K562 (cell line): Measurements from ENCODE around the gene GIGYF1. TPM values are rescaled to one million over a fixed set of nuclear protein-coding genes. Genes with fewer than 3 reads are reported as not detected.

Experiments
- BRD9 ChIP-seq: fragments of 450-650 bp; IDR thresholded peaks from 2 replicates; pipeline ENCODE4 v1.6.1; 2018; ENCODE audit warnings: low read depth; ENCODE audit not compliant: partially characterized antibody
- FOXM1 ChIP-seq, 2 experiments: fragments of 450-650 bp in 1 of 2; sonication (generic) in 1 of 2; formaldehyde crosslinking in 1 of 2; IDR thresholded peaks; 2 replicates each; pipeline versions ENCODE4 v1.6.1 to v1.9.0; 2017 to 2022; ENCODE audit warnings: low read depth in 2 of 2, mild to moderate bottlenecking in 2 of 2, missing genetic modification reagents in 1 of 2, moderate library complexity in 1 of 2
- SOX6 ChIP-seq: fragments of 450-650 bp; IDR thresholded peaks from 2 replicates; pipeline ENCODE4 v1.6.1; 2014; ENCODE audit warnings: mild to moderate bottlenecking
- TBP ChIP-seq: optimal IDR thresholded peaks from 2 replicates; pipeline ENCODE3; 2011; ENCODE audit warnings: low read depth, low read length, improper control_type of control experiment
- polyA plus RNA-seq, 8 experiments: library from polyadenylated mRNA; depleted of rRNA in 4 of 8; stranded (reverse) in 5 of 8; unstranded in 3 of 8; fragments of >200 nt; fragmentation: Nextera tagmentation in 2 of 8; fragmentation: Illumina TruSeq in 1 of 8; extraction: Ambion mirVana in 2 of 8; extraction: Trizol in 1 of 8; gene quantifications; 2 replicates each; pipeline versions ENCODE4 v1.2.1 to v1.2.3, GENCODE V29; 2011 to 2014; ENCODE audit warnings: inconsistent platforms in 1 of 8, missing spikeins in 1 of 8
- total RNA-seq, 7 experiments: library from RNA; depleted of rRNA in 6 of 7; stranded (reverse); fragments of >200 nt in 6 of 7; fragmentation: Illumina TruSeq in 2 of 7; extraction: Trizol in 2 of 7; gene quantifications; 2 replicates each; pipeline versions ENCODE4 v1.2.1 to v1.2.3, GENCODE V29; 2011 to 2021; ENCODE audit warnings: low replicate concordance in 1 of 7
- TF ChIP-seq, protein P1 (sequence below), 2 experiments: fragments of 450-650 bp in 1 of 2; sonication (generic) in 1 of 2; formaldehyde crosslinking in 1 of 2; IDR thresholded peaks in 1 of 2; conservative IDR thresholded peaks in 1 of 2; 2 replicates each; pipeline versions ENCODE4 v1.6.1 to v1.8.1; 2016 to 2023; ENCODE audit warnings: mild to moderate bottlenecking in 2 of 2, moderate library complexity in 2 of 2, inconsistent platforms in 1 of 2, missing genetic modification reagents in 1 of 2
- TF ChIP-seq, protein P2 (sequence below): fragments of 250-450 bp; sonication (Bioruptor Pico); IDR thresholded peaks from 2 replicates; pipeline ENCODE4 v1.5.0; 2020; ENCODE audit warnings: mild to moderate bottlenecking, borderline replicate concordance
- TF ChIP-seq, protein P3 (sequence below): sonication (generic); formaldehyde crosslinking; IDR thresholded peaks from 2 replicates; pipeline ENCODE4 v1.8.0; 2022; ENCODE audit warnings: missing genetic modification reagents, mild to moderate bottlenecking, borderline replicate concordance
- TF ChIP-seq, protein P4 (sequence below): sonication (generic); formaldehyde crosslinking; IDR thresholded peaks from 2 replicates; pipeline ENCODE4 v1.8.0; 2022; ENCODE audit warnings: mild to moderate bottlenecking, missing genetic modification reagents, borderline replicate concordance
- TF ChIP-seq, protein P5 (sequence below), 2 experiments: fragments of 450-650 bp; IDR thresholded peaks; 2 replicates each; pipeline ENCODE4 v1.6.1; 2016; ENCODE audit warnings: mild to moderate bottlenecking in 2 of 2, borderline replicate concordance in 1 of 2, low read depth in 1 of 2, moderate library complexity in 1 of 2

The GIGYF1 gene
- total and polyA plus RNA-seq, 9 of the 15 experiments (the other 6 are each of a cell fraction or from before 2014, with no cell fraction given) = 0.56 to 76.2 (median 16.8) TPM

DNA sequence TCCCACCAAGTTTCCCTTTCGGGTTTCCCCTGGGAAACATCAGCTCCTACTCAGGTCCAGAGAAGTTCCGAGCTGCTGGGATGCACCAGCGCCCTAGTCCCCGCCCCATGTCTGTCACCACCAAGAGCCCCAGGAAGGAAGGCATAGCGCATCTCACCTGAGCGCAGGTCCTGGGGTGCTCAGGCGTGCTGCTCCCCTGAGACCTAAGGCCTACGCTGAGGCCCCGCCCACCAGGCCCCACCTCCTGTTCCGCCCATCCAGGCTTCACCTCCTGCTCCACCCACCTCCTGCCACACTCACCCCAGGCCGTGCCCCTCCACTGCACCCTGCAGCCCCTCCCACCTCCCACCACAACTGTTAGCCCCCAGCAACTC, 51.5 kb downstream of the GIGYF1 start (continued):
- TF ChIP-seq, protein P1, sequence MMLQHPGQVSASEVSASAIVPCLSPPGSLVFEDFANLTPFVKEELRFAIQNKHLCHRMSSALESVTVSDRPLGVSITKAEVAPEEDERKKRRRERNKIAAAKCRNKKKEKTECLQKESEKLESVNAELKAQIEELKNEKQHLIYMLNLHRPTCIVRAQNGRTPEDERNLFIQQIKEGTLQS (IDR thresholded peaks at IDR 0.05) = no peak
- TF ChIP-seq, protein P1 (CRISPR knock-in tag; conservative IDR thresholded peaks at IDR 0.05) = no peak
- TF ChIP-seq, protein P2, sequence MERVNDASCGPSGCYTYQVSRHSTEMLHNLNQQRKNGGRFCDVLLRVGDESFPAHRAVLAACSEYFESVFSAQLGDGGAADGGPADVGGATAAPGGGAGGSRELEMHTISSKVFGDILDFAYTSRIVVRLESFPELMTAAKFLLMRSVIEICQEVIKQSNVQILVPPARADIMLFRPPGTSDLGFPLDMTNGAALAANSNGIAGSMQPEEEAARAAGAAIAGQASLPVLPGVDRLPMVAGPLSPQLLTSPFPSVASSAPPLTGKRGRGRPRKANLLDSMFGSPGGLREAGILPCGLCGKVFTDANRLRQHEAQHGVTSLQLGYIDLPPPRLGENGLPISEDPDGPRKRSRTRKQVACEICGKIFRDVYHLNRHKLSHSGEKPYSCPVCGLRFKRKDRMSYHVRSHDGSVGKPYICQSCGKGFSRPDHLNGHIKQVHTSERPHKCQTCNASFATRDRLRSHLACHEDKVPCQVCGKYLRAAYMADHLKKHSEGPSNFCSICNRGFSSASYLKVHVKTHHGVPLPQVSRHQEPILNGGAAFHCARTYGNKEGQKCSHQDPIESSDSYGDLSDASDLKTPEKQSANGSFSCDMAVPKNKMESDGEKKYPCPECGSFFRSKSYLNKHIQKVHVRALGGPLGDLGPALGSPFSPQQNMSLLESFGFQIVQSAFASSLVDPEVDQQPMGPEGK (CRISPR knock-in tag) = no peak
- no peak for TF ChIP-seq FOXM1 (IDR thresholded peaks at IDR 0.05; ENCODE audit: low read depth)
- TF ChIP-seq FOXM1 (CRISPR knock-in tag; IDR thresholded peaks at IDR 0.05; ENCODE audit: low read depth) = no peak
- no peak for TF ChIP-seq BRD9
- TF ChIP-seq, protein P3, sequence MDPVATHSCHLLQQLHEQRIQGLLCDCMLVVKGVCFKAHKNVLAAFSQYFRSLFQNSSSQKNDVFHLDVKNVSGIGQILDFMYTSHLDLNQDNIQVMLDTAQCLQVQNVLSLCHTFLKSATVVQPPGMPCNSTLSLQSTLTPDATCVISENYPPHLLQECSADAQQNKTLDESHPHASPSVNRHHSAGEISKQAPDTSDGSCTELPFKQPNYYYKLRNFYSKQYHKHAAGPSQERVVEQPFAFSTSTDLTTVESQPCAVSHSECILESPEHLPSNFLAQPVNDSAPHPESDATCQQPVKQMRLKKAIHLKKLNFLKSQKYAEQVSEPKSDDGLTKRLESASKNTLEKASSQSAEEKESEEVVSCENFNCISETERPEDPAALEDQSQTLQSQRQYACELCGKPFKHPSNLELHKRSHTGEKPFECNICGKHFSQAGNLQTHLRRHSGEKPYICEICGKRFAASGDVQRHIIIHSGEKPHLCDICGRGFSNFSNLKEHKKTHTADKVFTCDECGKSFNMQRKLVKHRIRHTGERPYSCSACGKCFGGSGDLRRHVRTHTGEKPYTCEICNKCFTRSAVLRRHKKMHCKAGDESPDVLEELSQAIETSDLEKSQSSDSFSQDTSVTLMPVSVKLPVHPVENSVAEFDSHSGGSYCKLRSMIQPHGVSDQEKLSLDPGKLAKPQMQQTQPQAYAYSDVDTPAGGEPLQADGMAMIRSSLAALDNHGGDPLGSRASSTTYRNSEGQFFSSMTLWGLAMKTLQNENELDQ (CRISPR knock-in tag) = no peak
- TF ChIP-seq SOX6 = no peak
- TF ChIP-seq, protein P4, sequence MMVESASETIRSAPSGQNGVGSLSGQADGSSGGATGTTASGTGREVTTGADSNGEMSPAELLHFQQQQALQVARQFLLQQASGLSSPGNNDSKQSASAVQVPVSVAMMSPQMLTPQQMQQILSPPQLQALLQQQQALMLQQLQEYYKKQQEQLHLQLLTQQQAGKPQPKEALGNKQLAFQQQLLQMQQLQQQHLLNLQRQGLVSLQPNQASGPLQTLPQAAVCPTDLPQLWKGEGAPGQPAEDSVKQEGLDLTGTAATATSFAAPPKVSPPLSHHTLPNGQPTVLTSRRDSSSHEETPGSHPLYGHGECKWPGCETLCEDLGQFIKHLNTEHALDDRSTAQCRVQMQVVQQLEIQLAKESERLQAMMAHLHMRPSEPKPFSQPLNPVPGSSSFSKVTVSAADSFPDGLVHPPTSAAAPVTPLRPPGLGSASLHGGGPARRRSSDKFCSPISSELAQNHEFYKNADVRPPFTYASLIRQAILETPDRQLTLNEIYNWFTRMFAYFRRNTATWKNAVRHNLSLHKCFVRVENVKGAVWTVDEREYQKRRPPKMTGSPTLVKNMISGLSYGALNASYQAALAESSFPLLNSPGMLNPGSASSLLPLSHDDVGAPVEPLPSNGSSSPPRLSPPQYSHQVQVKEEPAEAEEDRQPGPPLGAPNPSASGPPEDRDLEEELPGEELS (CRISPR knock-in tag) = no peak
- TF ChIP-seq TBP = no peak
- TF ChIP-seq, protein P5, sequence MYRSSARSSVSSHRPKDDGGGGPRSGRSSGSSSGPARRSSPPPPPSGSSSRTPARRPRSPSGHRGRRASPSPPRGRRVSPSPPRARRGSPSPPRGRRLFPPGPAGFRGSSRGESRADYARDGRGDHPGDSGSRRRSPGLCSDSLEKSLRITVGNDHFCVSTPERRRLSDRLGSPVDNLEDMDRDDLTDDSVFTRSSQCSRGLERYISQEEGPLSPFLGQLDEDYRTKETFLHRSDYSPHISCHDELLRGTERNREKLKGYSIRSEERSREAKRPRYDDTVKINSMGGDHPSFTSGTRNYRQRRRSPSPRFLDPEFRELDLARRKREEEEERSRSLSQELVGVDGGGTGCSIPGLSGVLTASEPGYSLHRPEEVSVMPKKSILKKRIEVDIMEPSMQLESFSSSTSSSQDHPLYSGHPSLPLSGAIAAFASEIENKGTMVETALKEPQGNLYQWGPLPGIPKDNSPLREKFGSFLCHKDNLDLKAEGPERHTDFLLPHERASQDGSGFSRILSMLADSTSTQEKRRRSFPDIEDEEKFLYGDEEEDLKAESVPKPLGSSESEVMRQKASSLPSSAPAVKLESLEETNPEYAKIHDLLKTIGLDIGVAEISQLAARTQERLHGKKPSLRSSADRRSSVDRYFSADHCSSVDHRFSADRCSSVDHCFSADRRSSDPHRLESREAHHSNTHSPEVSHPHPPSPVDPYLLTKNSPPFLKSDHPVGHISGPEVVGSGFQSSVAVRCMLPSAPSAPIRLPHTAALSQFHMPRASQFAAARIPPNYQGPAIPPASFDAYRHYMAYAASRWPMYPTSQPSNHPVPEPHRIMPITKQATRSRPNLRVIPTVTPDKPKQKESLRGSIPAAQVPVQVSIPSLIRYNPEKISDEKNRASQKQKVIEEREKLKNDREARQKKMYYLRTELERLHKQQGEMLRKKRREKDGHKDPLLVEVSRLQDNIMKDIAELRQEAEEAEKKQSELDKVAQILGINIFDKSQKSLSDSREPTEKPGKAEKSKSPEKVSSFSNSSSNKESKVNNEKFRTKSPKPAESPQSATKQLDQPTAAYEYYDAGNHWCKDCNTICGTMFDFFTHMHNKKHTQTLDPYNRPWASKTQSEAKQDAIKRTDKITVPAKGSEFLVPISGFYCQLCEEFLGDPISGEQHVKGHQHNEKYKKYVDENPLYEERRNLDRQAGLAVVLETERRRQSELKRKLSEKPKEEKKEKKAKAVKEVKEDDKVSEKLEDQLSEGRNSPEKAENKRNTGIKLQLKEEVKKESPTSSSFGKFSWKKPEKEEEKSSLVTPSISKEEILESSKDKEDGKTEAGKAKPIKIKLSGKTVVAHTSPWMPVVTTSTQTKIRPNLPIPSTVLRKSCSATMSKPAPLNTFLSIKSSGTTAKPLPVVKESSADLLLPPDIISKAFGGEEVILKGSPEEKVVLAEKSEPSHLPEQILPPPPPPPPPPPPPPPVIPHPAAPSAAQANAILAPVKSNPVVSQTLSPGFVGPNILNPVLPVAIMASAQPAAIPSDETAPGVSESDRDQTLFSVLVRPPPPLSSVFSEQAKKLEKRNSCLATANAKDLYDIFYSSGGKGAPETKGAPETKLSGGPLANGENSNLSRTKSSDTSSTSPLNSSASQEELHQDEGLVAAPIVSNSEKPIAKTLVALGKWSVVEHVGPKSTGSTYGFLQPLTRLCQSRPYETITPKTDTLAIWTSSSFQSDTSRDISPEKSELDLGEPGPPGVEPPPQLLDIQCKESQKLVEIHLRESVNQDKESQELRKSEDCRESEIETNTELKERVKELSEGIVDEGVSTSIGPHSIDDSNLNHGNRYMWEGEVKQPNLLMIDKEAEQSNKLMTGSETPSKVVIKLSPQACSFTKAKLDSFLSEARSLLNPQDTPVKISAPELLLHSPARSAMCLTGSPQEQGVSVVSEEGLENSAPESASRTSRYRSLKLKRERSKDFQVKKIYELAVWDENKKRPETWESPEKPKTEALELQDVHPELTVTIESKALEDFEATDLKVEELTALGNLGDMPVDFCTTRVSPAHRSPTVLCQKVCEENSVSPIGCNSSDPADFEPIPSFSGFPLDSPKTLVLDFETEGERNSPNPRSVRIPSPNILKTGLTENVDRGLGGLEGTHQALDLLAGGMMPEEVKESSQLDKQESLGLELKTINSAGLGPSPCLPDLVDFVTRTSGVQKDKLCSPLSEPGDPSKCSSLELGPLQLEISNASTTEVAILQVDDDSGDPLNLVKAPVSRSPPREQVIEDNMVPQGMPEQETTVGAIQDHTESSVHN (IDR thresholded peaks at IDR 0.05; ENCODE audit: borderline replicate concordance in 1 of 2, low read depth in 1 of 2) = no peak
